Keratinocyte (primary cell): Measurements from ENCODE around the gene ARL6IP4.

Experiments
- CTCF ChIP-seq, 3 experiments: IDR thresholded peaks in 1 of 3; conservative IDR thresholded peaks in 1 of 3; optimal IDR thresholded peaks in 1 of 3; 2 replicates in 2 of 3; 3 replicates in 1 of 3; pipeline versions ENCODE3 to v1.5.1; 2011; ENCODE audit warnings: low read length in 3 of 3, mild to moderate bottlenecking in 3 of 3, moderate library complexity in 2 of 3, control low read depth in 1 of 3, inconsistent platforms in 1 of 3; ENCODE audit not compliant: insufficient read depth in 2 of 3; ENCODE audit errors: extremely low read depth in 1 of 3
- EZH2 ChIP-seq: IDR thresholded peaks from one replicate; pipeline ENCODE4 v1.6.1; 2012; ENCODE audit warnings: inconsistent platforms, mild to moderate bottlenecking, low read length, moderate library complexity

DNA sequence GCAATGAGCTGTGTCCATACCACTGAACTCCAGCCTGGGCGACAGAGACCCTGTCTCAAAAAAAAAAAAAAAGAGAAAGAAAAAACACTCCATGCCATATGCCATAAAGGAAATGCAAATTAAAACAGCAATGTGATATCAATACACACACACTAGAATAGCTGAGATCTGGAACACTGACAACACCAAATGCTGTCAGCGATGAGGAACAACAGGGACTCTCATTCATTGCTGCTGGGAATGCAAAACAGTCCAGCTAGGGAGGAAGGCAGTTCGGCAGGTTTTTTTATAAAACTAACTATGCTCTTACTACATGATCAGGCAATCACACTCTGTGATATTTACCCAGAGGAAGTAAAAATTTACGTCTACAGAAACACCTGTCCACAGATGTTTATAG lies 10.8 kb upstream of the ARL6IP4 start:
- TF ChIP-seq CTCF (optimal IDR thresholded peaks at IDR 0.05 in 1 of 3, IDR thresholded peaks at IDR 0.05 in 1 of 3, conservative IDR thresholded peaks at IDR 0.05 in 1 of 3; ENCODE audit: extremely low read depth in 1 of 3, insufficient read depth in 2 of 3, low read length in 3 of 3) (no peak), EZH2 (no peak)
